ENCODE data around the gene ISOC1. TPM values are rescaled to one million over a fixed set of nuclear protein-coding genes. Genes with fewer than 3 reads are reported as not detected.
A peak's percentile ranks its signal among the peaks of the same experiment; 100 is the strongest.

The ISOC1 gene
- total RNA-seq (2022) (29.8 and 33.3 TPM in 2 replicates), Bru-seq, nascent RNA (percentile 83 among the genes with signal in this experiment), BruChase-seq, experiment 1, labeled RNA remaining after a 2-hour chase (percentile 89 among the genes with signal in this experiment), BruChase-seq, experiment 2, labeled RNA remaining after a 6-hour chase (percentile 91 among the genes with signal in this experiment)
- long read RNA-seq, transcript ISOC1-201 (5 exons, 1,940 nt): major isoform, 144 of 146 reads
- long read RNA-seq, partial matches to known transcripts: 0 of 146 reads
- long read RNA-seq, other reads (novel, unspliced or antisense): 2 of 146 reads

GRCh38 chr5:129094087-129094923 is at the start of gene ISOC1:
ISOC1 (plus strand) TSS chr5:129094749; CDS start chr5:129094767, 18 bp downstream.
- Histone ChIP-seq H3K27me3 (replicated peaks; ENCODE audit: control insufficient read depth, insufficient read depth, low read length) (no peaks in the 10 kb centered on the region), H3K9me3 (no peaks in the 10 kb centered on the region), H3K4me3 (ENCODE audit: low read depth, low read length) (peak within 1 kb of the TSS; percentile 100), H3K4me1 (no peaks in the 10 kb centered on the region), H3K36me3 (ENCODE audit: control insufficient read depth, insufficient read depth, low read length) (no peaks in the 10 kb centered on the region)
- Mint-ChIP-seq H3K4me3 (ENCODE audit: unreplicated experiment) (peak within 1 kb of the TSS; percentile 78), H3K27me3 (ENCODE audit: insufficient read depth, unreplicated experiment) (peaks cover 11% of the 10 kb centered on the region), H3K9me3 (ENCODE audit: unreplicated experiment) (no peaks in the 10 kb centered on the region), H3K27ac (ENCODE audit: unreplicated experiment) (peak within 1 kb of the TSS; percentile 27), H3K4me1 (ENCODE audit: low read depth, unreplicated experiment) (no peaks in the 10 kb centered on the region), H3K36me3 (ENCODE audit: insufficient read depth, unreplicated experiment) (peaks cover 5% of the 10 kb centered on the region)
- DNase-seq: peak; percentile 90 to 95
- ChIA-PET POLR2A (no interaction called here), CTCF (interaction anchor here (0.6 to 2.0 kb wide), 3 partner anchors 189 to 595 kb away, joined by 3 to 9 read pairs (median 4); no protein-coding TSS in a partner anchor)
- intact Hi-C loops (cut with micrococcal nuclease; ENCODE audit: unreplicated experiment): loop anchor here (1.0 to 2.0 kb wide), 2 partner anchors 44 to 189 kb away; no protein-coding TSS in a partner anchor
- peak in 1 of 2 experiments; percentile 14 for TF ChIP-seq CTCF (IDR thresholded peaks at IDR 0.05; ENCODE audit: insufficient read depth in 1 of 2, low read depth in 1 of 2, low read length in 1 of 2, severe bottlenecking in 1 of 2, unreplicated experiment in 1 of 2)
- no TSS peak for BruUV-seq (replicated peaks)

- ChIA-PET CTCF (no interaction called here), POLR2A (no interaction called here)
- Histone ChIP-seq H3K36me3 (ENCODE audit: control insufficient read depth, insufficient read depth, low read length) (no peaks in the 10 kb centered on the region), H3K4me3 (ENCODE audit: low read depth, low read length) (no peak overlapping the region), H3K9me3 (no peaks in the 10 kb centered on the region; the same call in 1 of the 2 replicates), H3K4me1 (0 out of 2 replicates have a peak, but pooled peaks cover 2% of the 10 kb centered on the region), H3K27me3 (replicated peaks; ENCODE audit: control insufficient read depth, insufficient read depth, low read length) (no peaks in the 10 kb centered on the region; the same call in 1 of the 2 replicates)
- H3K4me1 Mint-ChIP-seq (ENCODE audit: low read depth, unreplicated experiment): peaks cover 6% of the 10 kb centered on the region
- no peak overlapping the region for H3K27ac Mint-ChIP-seq (ENCODE audit: unreplicated experiment)
- TF ChIP-seq CTCF (IDR thresholded peaks at IDR 0.05; ENCODE audit: insufficient read depth in 1 of 2, low read depth in 1 of 2, low read length in 1 of 2, severe bottlenecking in 1 of 2, unreplicated experiment in 1 of 2): no peak
- no TSS peak for BruUV-seq (replicated peaks)
- no peak overlapping the region for H3K4me3 Mint-ChIP-seq (ENCODE audit: unreplicated experiment)
- H3K9me3 Mint-ChIP-seq (ENCODE audit: unreplicated experiment): peaks cover 15% of the 10 kb centered on the region
- DNase-seq: no peak
- intact Hi-C loops (cut with micrococcal nuclease; ENCODE audit: unreplicated experiment): no loop called here
- H3K27me3 Mint-ChIP-seq (ENCODE audit: insufficient read depth, unreplicated experiment): peaks cover 8% of the 10 kb centered on the region
- H3K36me3 Mint-ChIP-seq (ENCODE audit: insufficient read depth, unreplicated experiment): no peaks in the 10 kb centered on the region
These were observed 48.4 kb upstream of the ISOC1 start for GRCh38 chr5:129046151-129046550.

GRCh38 chr5:129048509-129048908 is 46.0 kb upstream of the ISOC1 start:
- Mint-ChIP-seq H3K4me1 (ENCODE audit: low read depth, unreplicated experiment) (peaks cover 9% of the 10 kb centered on the region), H3K27ac (ENCODE audit: unreplicated experiment) (no peak overlapping the region), H3K27me3 (ENCODE audit: insufficient read depth, unreplicated experiment) (peaks cover 3% of the 10 kb centered on the region), H3K36me3 (ENCODE audit: insufficient read depth, unreplicated experiment) (no peaks in the 10 kb centered on the region), H3K9me3 (ENCODE audit: unreplicated experiment) (peaks cover 15% of the 10 kb centered on the region), H3K4me3 (ENCODE audit: unreplicated experiment) (no peak overlapping the region)
- H3K9me3 ChIP-seq: no peaks in the 10 kb centered on the region; the same call in 1 of the 2 replicates
- no TSS peak for BruUV-seq (replicated peaks)
- CTCF ChIA-PET: no interaction called here
- POLR2A ChIA-PET: no interaction called here
- intact Hi-C loops (cut with micrococcal nuclease; ENCODE audit: unreplicated experiment): no loop called here
- no peaks in the 10 kb centered on the region for H3K36me3 ChIP-seq (ENCODE audit: control insufficient read depth, insufficient read depth, low read length)
- no peak for TF ChIP-seq CTCF (IDR thresholded peaks at IDR 0.05; ENCODE audit: insufficient read depth in 1 of 2, low read depth in 1 of 2, low read length in 1 of 2, severe bottlenecking in 1 of 2, unreplicated experiment in 1 of 2)
- H3K4me1 ChIP-seq: 0 out of 2 replicates have a peak, but pooled peaks cover 3% of the 10 kb centered on the region
- no peak overlapping the region for H3K4me3 ChIP-seq (ENCODE audit: low read depth, low read length)
- no peaks in the 10 kb centered on the region; the same call in 1 of the 2 replicates for H3K27me3 ChIP-seq (replicated peaks; ENCODE audit: control insufficient read depth, insufficient read depth, low read length)
- DNase-seq: no peak
